Activated naive CD8-positive, alpha-beta T cell (primary cell): ENCODE data around the gene EFCC1.

Experiments used
- H3K27ac Mint-ChIP-seq: one replicate; pipeline ENCODE4 v1.8.0; 2021; ENCODE audit warnings: mixed read lengths
- H3K27me3 Mint-ChIP-seq: one replicate; pipeline ENCODE4 v1.8.0; 2021; ENCODE audit warnings: mixed read lengths
- H3K36me3 Mint-ChIP-seq: one replicate; pipeline ENCODE4 v1.8.0; 2021; ENCODE audit warnings: mixed read lengths
- H3K4me1 Mint-ChIP-seq: one replicate; pipeline ENCODE4 v1.8.0; 2021; ENCODE audit warnings: low read depth, mixed read lengths
- H3K4me3 Mint-ChIP-seq: one replicate; pipeline ENCODE4 v1.8.0; 2021; ENCODE audit warnings: mild to moderate bottlenecking, mixed read lengths
- H3K9me3 Mint-ChIP-seq: one replicate; pipeline ENCODE4 v1.8.0; 2021; ENCODE audit warnings: low read depth, mixed read lengths

Gene EFCC1

GRCh38 chr3:129028866-129029265, 27.8 kb downstream of the EFCC1 start:
- H3K9me3 Mint-ChIP-seq = no peaks in the 10 kb centered on the region
- H3K27me3 Mint-ChIP-seq = no peaks in the 10 kb centered on the region
- H3K36me3 Mint-ChIP-seq = peaks cover 3% of the 10 kb centered on the region
- H3K4me3 Mint-ChIP-seq = no peak overlapping the region
- no peak overlapping the region for H3K27ac Mint-ChIP-seq
- peaks cover 20% of the 10 kb centered on the region for H3K4me1 Mint-ChIP-seq

DNA sequence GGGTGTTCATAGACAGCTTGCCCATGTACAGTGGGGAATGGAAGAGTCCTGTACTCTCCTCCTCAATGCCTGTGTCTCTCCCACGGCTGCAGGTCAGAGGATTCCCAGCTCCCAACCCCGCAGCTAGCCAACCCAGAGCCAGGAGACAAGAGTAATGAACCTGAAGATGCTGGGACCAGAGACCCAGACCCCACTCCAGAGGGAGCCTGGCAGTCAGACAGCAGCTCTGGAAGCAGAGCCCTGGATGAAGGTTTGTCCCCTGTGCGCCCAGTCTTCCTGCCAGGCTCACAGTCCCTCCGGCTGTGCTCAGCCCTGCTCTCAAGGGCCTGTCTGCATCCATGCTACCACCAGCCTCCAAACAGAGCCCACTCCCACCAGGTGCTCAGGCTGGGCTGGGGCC, 29.5 kb downstream of the EFCC1 start:
- Mint-ChIP-seq H3K27me3 (no peaks in the 10 kb centered on the region), H3K36me3 (no peaks in the 10 kb centered on the region), H3K4me1 (peaks cover 18% of the 10 kb centered on the region), H3K4me3 (no peak overlapping the region), H3K27ac (no peak overlapping the region), H3K9me3 (no peaks in the 10 kb centered on the region)

DNA sequence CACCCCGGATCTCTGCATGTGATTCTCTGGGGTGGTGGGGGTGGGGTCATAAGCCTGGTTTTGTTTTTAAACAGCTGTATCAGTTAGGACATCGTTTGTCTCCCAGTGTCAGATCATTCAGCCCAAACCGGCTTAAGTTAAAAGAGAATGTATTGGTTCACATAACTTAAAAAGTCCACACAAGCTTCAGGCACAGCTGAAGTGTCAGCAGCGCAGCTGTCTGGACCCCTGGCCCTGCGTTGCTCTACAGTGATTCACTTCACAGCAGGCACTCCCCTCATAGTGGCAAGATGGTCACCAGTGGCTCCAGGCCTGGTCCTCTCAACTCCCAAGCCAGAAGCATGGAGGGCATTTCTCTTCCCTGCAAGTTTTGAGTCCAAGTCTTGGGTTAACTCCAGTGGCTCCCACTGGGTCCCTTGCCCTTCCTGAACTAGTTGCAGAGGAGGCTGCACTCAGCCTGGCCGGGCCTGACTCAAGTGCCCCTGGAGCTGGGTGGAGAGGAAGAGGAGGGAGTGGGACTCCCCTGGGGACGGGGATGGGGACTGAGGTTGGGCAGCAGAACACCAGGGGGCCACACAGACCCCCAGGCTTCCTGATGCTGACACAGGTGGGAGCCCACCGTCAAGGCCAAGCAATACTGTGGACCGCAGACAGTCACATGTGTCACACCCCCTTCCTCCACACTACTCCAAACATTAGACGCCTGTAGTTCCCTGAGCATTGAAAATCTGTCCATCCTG, 30.5 kb downstream of the EFCC1 start:
- no peaks in the 10 kb centered on the region for H3K36me3 Mint-ChIP-seq
- H3K4me1 Mint-ChIP-seq = peaks cover 18% of the 10 kb centered on the region
- no peak overlapping the region for H3K27ac Mint-ChIP-seq
- no peaks in the 10 kb centered on the region for H3K27me3 Mint-ChIP-seq
- no peaks in the 10 kb centered on the region for H3K9me3 Mint-ChIP-seq
- H3K4me3 Mint-ChIP-seq = no peak overlapping the region

- Mint-ChIP-seq H3K36me3 (no peaks in the 10 kb centered on the region), H3K4me1 (peaks cover 15% of the 10 kb centered on the region), H3K27me3 (no peaks in the 10 kb centered on the region), H3K4me3 (no peak overlapping the region), H3K27ac (no peak overlapping the region), H3K9me3 (no peaks in the 10 kb centered on the region)
Measured at GRCh38 chr3:129032716-129033115, 31.6 kb downstream of the EFCC1 start.

DNA sequence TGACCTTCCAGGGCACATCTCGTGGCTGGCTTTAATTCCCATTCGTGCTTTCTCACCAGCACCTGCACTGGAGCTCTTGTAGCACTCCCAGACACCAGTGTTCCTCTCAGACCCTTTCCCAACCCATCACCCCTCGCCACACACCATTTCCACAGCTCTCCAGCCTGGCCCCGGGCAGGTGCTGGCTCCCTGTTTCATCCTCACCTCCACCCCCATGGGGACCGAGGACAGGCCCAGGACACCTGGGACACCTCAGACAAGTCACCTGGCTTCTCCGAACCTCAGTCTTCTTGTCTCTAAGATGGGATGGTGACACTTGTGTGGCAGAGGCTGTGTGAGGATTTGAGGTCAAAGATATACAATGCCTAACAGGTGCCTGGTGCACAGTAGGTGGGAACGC, 32.0 kb downstream of the EFCC1 start:
- Mint-ChIP-seq H3K4me1 (peaks cover 15% of the 10 kb centered on the region), H3K9me3 (no peaks in the 10 kb centered on the region), H3K36me3 (no peaks in the 10 kb centered on the region), H3K27ac (no peak overlapping the region), H3K4me3 (no peak overlapping the region), H3K27me3 (no peaks in the 10 kb centered on the region)

- Mint-ChIP-seq H3K27ac (no peak overlapping the region), H3K4me3 (no peak overlapping the region), H3K9me3 (no peaks in the 10 kb centered on the region), H3K4me1 (peaks cover 15% of the 10 kb centered on the region), H3K36me3 (no peaks in the 10 kb centered on the region), H3K27me3 (no peaks in the 10 kb centered on the region)
Measured at GRCh38 chr3:129033633-129034321, 32.7 kb downstream of the EFCC1 start.

GRCh38 chr3:129034642-129035041, 33.5 kb downstream of the EFCC1 start:
- Mint-ChIP-seq H3K27me3 (no peaks in the 10 kb centered on the region), H3K27ac (no peak overlapping the region), H3K36me3 (no peaks in the 10 kb centered on the region), H3K4me1 (peaks cover 16% of the 10 kb centered on the region), H3K9me3 (no peaks in the 10 kb centered on the region), H3K4me3 (no peak overlapping the region)

DNA sequence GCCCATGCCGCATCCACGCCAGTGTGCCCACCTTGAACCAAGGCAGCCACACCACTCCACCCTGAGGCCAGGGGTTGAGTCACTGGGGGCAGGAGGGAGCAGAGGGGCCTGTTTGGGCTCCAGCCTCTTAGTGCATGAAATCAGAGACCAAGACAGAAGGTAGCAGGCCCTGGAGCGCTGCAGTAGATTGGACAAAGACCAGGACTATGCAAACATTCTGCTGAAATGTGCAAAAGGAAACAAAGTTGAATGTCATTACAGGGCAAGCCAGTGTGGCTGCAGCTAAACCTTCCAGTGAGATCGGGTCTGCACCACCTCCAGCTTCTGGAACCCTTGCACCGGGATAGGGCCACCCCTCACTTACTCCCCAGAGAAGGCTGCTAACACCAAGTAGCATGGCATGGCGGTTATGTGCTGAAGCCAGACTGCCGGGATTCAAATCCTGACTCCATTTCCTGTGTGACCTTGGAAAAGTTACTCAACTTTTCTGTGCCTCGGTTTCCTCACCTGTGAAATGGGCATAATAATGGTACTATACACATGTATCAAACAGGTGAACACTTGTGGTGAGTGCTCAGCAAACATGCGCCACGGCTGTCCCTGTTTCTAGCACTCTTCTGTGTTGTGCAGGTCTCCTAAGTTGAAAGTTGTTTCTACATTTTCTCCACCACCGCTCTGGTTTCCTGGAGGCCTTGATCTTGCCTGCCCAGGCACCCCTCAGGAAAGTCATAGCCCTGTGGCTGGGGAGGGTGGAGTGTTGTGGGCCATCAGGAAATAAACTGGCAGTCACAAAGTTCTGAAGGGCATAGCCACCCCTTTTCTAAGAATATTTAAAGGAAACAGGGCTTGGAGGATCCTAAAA, 34.5 kb downstream of the EFCC1 start:
- no peaks in the 10 kb centered on the region for H3K9me3 Mint-ChIP-seq
- H3K4me3 Mint-ChIP-seq = no peak overlapping the region
- H3K27ac Mint-ChIP-seq = peak overlapping the region; percentile 22
- H3K4me1 Mint-ChIP-seq = peaks cover 21% of the 10 kb centered on the region
- H3K27me3 Mint-ChIP-seq = no peaks in the 10 kb centered on the region
- H3K36me3 Mint-ChIP-seq = no peaks in the 10 kb centered on the region

- Mint-ChIP-seq H3K9me3 (no peaks in the 10 kb centered on the region), H3K4me1 (peaks cover 21% of the 10 kb centered on the region), H3K4me3 (no peak overlapping the region), H3K36me3 (no peaks in the 10 kb centered on the region), H3K27me3 (no peaks in the 10 kb centered on the region), H3K27ac (no peak overlapping the region)
Measured at GRCh38 chr3:129036222-129037092, 35.4 kb downstream of the EFCC1 start.

GRCh38 chr3:129037093-129037419, 36.0 kb downstream of the EFCC1 start:
- Mint-ChIP-seq H3K27me3 (no peaks in the 10 kb centered on the region), H3K36me3 (no peaks in the 10 kb centered on the region), H3K4me1 (peaks cover 21% of the 10 kb centered on the region), H3K9me3 (no peaks in the 10 kb centered on the region), H3K27ac (no peak overlapping the region), H3K4me3 (no peak overlapping the region)

- Mint-ChIP-seq H3K9me3 (no peaks in the 10 kb centered on the region), H3K4me3 (no peak overlapping the region), H3K27ac (no peak overlapping the region), H3K4me1 (peaks cover 21% of the 10 kb centered on the region), H3K36me3 (no peaks in the 10 kb centered on the region), H3K27me3 (no peaks in the 10 kb centered on the region)
Measured at GRCh38 chr3:129038121-129038855, 37.2 kb downstream of the EFCC1 start.

GRCh38 chr3:129039271-129040038, 38.4 kb downstream of the EFCC1 start:
- Mint-ChIP-seq H3K36me3 (no peaks in the 10 kb centered on the region), H3K4me3 (no peak overlapping the region), H3K9me3 (no peaks in the 10 kb centered on the region), H3K27ac (no peak overlapping the region), H3K4me1 (peaks cover 21% of the 10 kb centered on the region), H3K27me3 (no peaks in the 10 kb centered on the region)

DNA sequence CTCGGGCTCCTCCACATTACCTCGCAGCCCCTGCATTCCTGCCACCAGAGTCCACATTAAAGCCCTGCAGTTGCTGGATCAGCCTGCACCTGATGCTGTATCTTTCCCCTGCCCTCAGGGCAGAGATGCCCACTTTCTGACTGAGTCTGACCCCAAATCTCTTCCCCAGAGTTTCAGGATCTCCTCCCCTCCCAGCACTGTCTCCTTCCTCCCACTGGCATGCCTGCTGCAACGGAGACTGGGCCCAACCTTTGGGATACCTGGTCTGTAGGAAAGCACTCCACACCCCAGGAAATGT, 38.9 kb downstream of the EFCC1 start:
- no peaks in the 10 kb centered on the region for H3K36me3 Mint-ChIP-seq
- no peaks in the 10 kb centered on the region for H3K27me3 Mint-ChIP-seq
- H3K4me3 Mint-ChIP-seq = no peak overlapping the region
- H3K27ac Mint-ChIP-seq = no peak overlapping the region
- no peaks in the 10 kb centered on the region for H3K9me3 Mint-ChIP-seq
- H3K4me1 Mint-ChIP-seq = peaks cover 22% of the 10 kb centered on the region
